Epithelial cell of proximal tubule (primary cell): ENCODE results near the gene GPR42. TPM values are rescaled to one million over a fixed set of nuclear protein-coding genes. Genes with fewer than 3 reads are reported as not detected.

Experiments used
- DNase-seq: peaks from one replicate; pipeline ENCODE4 v3.0.0-alpha.2; 2011; ENCODE audit warnings: low read depth
- H3K4me3 ChIP-seq: 2 replicates; pipeline ENCODE4 v1.5.1; 2011; ENCODE audit warnings: low read depth, mild to moderate bottlenecking, low read length
- CTCF ChIP-seq: conservative IDR thresholded peaks from 2 replicates; pipeline ENCODE4 v1.5.1; 2012; ENCODE audit warnings: low read depth, mild to moderate bottlenecking, low read length
- total RNA-seq: library from RNA; depleted of rRNA; stranded (reverse); fragments of >200 nt; gene quantifications from 2 replicates; pipeline ENCODE4 v1.2.3, GENCODE V29; 2015

The GPR42 gene
- total RNA-seq, 1 donor from 2014 or later: not detected

GRCh38 chr19:35346193-35347052 lies 24.4 kb upstream of the GPR42 start:
- no peak overlapping the region for H3K4me3 ChIP-seq
- no peak for TF ChIP-seq CTCF
- no peak for DNase-seq

DNA sequence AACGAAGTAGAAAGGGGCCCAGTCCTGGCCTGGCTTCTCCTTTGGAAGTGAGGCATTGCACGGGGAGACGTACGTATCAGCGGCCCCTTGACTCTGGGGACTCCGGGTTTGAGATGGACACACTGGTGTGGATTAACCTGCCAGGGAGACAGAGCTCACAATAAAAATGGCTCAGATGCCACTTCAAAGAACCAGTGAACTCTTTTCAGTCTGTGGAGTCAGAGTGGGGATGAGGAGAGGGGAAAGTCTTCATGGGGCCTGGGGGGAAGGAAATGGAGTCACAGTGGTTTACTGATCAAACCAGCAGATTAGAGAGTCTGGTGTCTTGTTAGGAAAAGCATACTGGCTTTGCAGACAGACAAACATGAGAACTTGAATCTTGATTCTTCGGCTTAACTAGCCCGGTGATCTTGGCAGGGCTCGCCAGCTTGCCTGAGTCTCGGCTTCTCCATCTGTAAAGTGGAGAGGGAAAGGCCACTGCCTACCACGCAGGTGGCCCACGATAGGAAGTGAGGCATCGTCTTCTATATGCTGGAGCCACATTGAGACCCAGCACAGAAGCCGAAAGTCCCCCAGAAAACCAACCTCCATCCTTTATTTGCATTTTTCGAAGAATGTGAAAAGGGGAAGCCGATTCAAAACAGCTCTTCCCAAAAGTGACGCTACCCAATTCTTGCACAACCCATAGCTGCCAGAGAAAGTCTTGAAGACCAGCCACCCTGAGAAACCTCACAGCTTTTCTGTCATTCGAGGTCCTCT lies 23.5 kb upstream of the GPR42 start, which contains the start of gene FFAR1:
Gene FFAR1, plus strand, starts transcription at position 732 of the 759 bp plus-strand sequence. CDS start 3,650 bp downstream, outside the sequence.
- no peak for TF ChIP-seq CTCF
- DNase-seq: no peak
- H3K4me3 ChIP-seq: no peak within 1 kb of the TSS

DNA sequence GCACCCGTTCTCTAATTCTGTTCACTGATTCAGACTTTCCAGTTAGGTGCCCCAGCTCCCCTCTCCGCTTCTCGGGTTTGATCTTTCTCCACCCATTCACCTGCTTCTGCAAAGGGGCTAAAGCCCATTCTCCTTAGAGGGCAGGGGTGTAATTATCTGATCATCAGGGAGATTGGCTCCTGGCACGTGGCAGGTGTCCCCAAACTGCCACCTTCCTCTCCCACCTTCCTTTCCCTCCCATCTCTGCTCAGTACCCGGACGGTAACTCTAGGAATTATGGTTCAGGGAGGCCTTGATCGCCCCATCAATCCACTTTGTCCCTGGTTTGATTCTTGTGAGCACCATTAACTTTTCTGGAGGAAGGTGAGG lies 23.0 kb upstream of the GPR42 start:
- no peak for DNase-seq
- TF ChIP-seq CTCF: no peak
- H3K4me3 ChIP-seq: no peak overlapping the region

- DNase-seq: no peak
- TF ChIP-seq CTCF: no peak
- no peak overlapping the region for H3K4me3 ChIP-seq
Measured at GRCh38 chr19:35348911-35349611, 21.8 kb upstream of the GPR42 start.

GRCh38 chr19:35349614-35350521 lies 21.0 kb upstream of the GPR42 start:
- DNase-seq: no peak
- no peak for TF ChIP-seq CTCF
- H3K4me3 ChIP-seq: no peak overlapping the region

DNA sequence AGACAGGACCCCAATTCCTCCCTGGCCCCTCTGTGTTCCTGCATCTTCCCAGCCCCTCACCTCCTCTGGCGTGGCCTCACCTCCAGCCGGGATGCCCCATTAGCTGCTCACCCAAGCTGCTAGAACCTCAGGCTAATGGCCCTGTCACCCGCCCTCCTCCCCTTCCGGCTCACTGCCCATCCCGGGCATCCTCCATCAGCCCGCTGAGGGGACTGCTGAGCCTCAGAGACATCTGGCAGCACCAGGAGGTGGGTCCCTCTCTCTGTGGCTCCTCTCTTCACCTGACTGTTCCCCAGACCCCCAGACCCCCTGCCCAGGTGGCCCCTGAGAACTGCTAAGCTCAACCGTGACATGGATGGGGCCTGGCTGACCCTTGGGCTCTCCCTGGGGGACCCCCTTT lies 20.3 kb upstream of the GPR42 start:
- TF ChIP-seq CTCF: no peak

More for the DNA sequence above, 20.3 kb upstream of the GPR42 start:
- H3K4me3 ChIP-seq: no peak overlapping the region
- no peak for DNase-seq
